Right atrium auricular region (tissue), 2 donors: ENCODE data around the gene P2RX3. TPM values are rescaled to one million over a fixed set of nuclear protein-coding genes. Genes with fewer than 3 reads are reported as not detected.

Experiments
- DNase-seq: peaks from one replicate; pipeline ENCODE4 v3.0.0-alpha.2; 2019; ENCODE audit warnings: low spot score
- H3K27ac ChIP-seq, 2 donors: fragments of 200-600 bp; sonication (generic); 1 replicate in 1 of 2; 2 replicates in 1 of 2; pipeline ENCODE4 v1.5.1; 2016 to 2019
- H3K27me3 ChIP-seq, 2 donors: fragments of 200-600 bp; sonication (generic); one replicate each; pipeline versions ENCODE4 v1.5.1 to v1.6.0; 2017 to 2019
- H3K36me3 ChIP-seq: fragments of 200-600 bp; sonication (generic); one replicate; pipeline ENCODE4 v1.5.1; 2016
- H3K4me1 ChIP-seq, 2 donors: fragments of 200-600 bp; sonication (generic); one replicate each; pipeline versions ENCODE4 v1.5.1 to v1.6.0; 2017 to 2019
- H3K4me3 ChIP-seq, 2 donors: fragments of 200-600 bp; sonication (generic); 1 replicate in 1 of 2; 2 replicates in 1 of 2; pipeline ENCODE4 v1.5.1; 2017 to 2019; ENCODE audit warnings: mild to moderate bottlenecking in 1 of 2, moderate library complexity in 1 of 2
- H3K9me3 ChIP-seq, 2 donors: fragments of 200-600 bp; sonication (generic); one replicate each; pipeline ENCODE4 v1.5.1; 2019
- total RNA-seq, 2 donors: library from RNA; depleted of rRNA; stranded (reverse); fragments of >200 nt; gene quantifications; one replicate each; pipeline ENCODE4 v1.1.0, GENCODE V29; 2016
- TF ChIP-seq, protein P1 (sequence below), 2 donors: fragments of 200-600 bp; sonication (generic); IDR thresholded peaks; one replicate each; pipeline ENCODE4 v1.5.1; 2019; ENCODE audit warnings: antibody characterized with exemption in 2 of 2

P2RX3 gene
- total RNA-seq, 2 donors from 2014 or later = 1.4 TPM; not detected in 1

DNA sequence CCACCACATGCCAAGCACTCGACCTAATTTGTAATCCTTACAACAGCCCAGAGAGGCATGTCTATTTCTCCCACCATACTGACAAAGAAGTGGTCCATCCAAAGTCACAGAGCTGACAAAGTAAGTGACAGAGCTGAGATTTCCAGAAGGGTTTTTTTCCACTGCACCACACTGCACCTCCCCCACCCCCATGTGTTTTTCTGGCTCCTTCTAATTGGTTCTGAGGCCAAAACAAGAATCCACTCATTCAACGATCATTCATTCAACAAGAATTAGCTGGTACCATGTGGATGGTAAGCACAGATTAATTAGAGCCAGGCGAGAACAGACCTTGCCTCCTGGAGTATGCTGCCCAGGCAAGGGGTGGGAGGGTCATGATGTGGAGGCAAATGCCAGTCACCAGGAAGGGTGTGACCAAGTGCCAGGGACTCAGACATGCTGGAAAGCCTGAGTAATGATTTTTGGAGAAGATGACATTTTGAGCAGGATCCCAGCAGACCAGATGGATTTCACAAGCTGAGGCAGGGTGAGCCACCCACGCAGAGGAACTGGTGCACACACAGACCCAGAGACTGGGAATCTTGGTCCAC, 67.2 kb downstream of the P2RX3 start:
- Histone ChIP-seq H3K4me1 (peaks cover 0 to 21% of the 10 kb centered on the region in 2 donors), H3K27ac (peak overlapping the region in 1 of 2 donors; percentile 35)

DNA sequence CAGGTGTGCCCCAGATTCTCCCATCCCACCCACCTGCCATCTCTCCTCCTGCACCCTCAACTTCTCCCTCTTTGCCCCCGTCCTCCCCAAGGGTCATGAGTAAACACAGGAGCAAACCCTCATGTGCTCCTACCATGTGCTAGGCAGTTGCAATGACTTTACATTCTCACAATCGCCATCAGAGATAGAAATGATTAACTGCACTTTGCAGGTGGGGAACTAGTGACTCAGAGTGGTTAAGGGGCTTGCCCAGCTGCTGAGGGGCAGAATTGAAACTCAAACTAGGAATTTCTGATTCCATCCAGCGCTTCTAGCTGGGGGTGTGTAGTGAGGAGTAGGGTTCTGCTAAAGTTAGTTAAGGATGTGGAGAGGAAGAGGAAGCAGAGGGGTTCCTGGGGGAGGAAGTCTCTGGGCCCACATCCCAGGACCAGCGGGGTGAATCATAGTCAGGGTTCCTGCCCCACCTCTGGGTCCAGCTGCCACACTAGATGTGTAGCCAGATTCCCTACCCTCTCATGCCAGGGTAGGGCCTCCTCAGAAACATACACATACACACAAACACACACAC, 68.3 kb downstream of the P2RX3 start:
- peak overlapping the region in 1 of 2 donors; percentile 35 for H3K27ac ChIP-seq
- peaks cover 0 to 21% of the 10 kb centered on the region in 2 donors for H3K4me1 ChIP-seq
- DNase-seq = no peak
- H3K9me3 ChIP-seq = no peaks in the 10 kb centered on the region
- TF ChIP-seq, protein P1, sequence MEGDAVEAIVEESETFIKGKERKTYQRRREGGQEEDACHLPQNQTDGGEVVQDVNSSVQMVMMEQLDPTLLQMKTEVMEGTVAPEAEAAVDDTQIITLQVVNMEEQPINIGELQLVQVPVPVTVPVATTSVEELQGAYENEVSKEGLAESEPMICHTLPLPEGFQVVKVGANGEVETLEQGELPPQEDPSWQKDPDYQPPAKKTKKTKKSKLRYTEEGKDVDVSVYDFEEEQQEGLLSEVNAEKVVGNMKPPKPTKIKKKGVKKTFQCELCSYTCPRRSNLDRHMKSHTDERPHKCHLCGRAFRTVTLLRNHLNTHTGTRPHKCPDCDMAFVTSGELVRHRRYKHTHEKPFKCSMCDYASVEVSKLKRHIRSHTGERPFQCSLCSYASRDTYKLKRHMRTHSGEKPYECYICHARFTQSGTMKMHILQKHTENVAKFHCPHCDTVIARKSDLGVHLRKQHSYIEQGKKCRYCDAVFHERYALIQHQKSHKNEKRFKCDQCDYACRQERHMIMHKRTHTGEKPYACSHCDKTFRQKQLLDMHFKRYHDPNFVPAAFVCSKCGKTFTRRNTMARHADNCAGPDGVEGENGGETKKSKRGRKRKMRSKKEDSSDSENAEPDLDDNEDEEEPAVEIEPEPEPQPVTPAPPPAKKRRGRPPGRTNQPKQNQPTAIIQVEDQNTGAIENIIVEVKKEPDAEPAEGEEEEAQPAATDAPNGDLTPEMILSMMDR (IDR thresholded peaks at IDR 0.05) = no peak
- H3K36me3 ChIP-seq = peaks cover 46% of the 10 kb centered on the region
- H3K4me3 ChIP-seq = no peak overlapping the region
- no peaks in the 10 kb centered on the region for H3K27me3 ChIP-seq

More for the DNA sequence above, 67.2 kb downstream of the P2RX3 start:
- peaks cover 36% of the 10 kb centered on the region for H3K36me3 ChIP-seq
- peak; percentile 61 for DNase-seq
- no peaks in the 10 kb centered on the region for H3K27me3 ChIP-seq
- no peak overlapping the region for H3K4me3 ChIP-seq
- no peaks in the 10 kb centered on the region for H3K9me3 ChIP-seq
- TF ChIP-seq, protein P1 (IDR thresholded peaks at IDR 0.05) = no peak

DNA sequence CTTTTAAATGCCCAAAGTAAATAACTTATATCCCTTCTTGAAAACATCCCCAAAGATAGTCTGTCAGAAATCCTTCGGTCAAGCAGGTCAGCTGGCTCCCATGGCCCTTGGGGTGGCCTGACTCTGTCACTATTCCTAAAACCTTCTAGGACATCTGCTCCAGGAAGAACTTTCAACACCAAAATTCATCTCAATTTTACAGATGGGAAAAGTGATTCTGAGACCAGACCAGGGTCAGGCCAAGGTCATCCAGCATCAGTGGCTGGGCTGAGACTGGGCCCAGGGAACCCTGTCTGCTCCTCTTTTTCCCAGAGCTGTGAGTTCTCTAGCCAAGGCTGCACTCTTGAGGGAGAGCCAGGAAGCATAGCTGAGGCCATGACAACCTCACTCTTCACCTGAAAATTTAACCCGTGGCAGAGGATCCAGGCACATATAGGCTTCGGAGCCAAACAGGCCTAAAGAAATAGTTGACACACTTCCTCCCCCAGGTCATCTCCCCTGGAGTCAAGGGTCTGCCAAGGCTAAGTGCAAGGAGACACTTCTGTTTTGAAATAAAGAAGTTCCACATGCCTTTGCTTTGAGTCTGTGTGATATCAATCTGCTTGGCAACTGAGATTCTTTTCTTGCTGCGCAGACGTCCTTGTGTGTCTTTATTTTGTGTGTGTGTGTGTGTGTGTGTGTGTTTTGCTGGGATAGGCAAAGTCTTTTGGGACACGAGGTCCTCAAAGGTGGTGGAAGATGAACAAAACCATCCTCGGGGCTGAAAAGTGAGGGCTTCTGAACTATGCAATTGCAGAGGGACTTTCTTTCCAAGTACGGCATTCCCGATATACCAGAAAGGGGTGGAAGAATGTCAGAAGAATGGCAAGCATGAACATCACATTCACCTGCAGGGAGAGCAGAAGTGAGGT, 69.1 kb downstream of the P2RX3 start:
- Histone ChIP-seq H3K9me3 (no peaks in the 10 kb centered on the region), H3K27me3 (no peaks in the 10 kb centered on the region), H3K4me1 (peaks cover 0 to 21% of the 10 kb centered on the region in 2 donors), H3K4me3 (no peak overlapping the region), H3K36me3 (peaks cover 51% of the 10 kb centered on the region), H3K27ac (peak overlapping the region; percentile 35 to 39)
- TF ChIP-seq, protein P1 (IDR thresholded peaks at IDR 0.05) = no peak
- no peak for DNase-seq

DNA sequence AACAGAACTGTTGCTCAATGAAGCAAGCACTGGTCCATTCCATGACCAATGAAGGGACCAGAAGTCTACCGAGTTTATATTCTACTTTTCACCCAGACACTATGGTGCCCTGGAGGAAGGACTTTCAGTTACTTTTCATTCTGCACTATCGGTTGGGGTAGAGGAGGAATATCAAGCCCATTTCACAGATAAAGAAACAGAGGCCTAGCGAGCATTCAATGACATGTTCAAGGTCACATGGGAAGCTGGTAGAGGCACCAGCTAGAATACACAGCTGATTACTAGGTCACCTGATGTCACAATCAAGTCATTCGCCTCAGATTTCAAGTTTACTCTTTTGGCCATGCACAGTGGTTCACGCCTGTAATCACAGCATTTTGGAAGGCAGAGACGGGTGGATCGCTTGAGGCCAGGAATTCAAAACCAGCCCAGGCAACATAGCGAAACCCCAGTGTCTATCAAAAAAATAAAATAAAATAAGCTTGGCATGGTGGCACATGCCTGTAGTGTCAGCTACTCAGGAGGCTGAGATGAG, 69.9 kb downstream of the P2RX3 start:
- H3K36me3 ChIP-seq = peaks cover 55% of the 10 kb centered on the region
- no peaks in the 10 kb centered on the region for H3K27me3 ChIP-seq
- peaks cover 0 to 21% of the 10 kb centered on the region in 2 donors for H3K4me1 ChIP-seq
- H3K4me3 ChIP-seq = no peak overlapping the region
- no peak for DNase-seq
- H3K9me3 ChIP-seq = no peaks in the 10 kb centered on the region
- H3K27ac ChIP-seq = no peak overlapping the region
- TF ChIP-seq, protein P1 (IDR thresholded peaks at IDR 0.05) = no peak

DNA sequence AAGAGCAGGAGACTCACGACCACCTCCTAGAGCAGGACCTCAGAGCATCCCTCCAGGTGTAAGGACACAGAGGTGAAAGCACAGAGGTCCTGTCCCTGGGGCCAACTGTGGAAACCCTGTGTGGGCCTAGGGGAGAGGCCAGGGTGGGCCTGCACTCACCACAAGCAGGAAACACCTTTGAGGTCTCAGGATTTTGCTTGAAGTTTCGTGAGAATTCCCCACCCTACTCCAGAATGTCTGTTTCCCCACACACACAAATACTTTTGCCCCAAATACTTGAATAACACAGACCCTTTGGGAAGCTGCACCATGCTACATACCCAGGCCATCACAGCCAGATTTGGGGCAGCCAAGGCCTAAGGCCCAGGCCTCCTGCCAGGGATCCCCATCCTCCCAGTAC, 70.6 kb downstream of the P2RX3 start:
- no peak for DNase-seq
- Histone ChIP-seq H3K27me3 (no peaks in the 10 kb centered on the region), H3K9me3 (no peaks in the 10 kb centered on the region), H3K27ac (no peak overlapping the region), H3K36me3 (peaks cover 63% of the 10 kb centered on the region), H3K4me1 (peaks cover 0 to 27% of the 10 kb centered on the region in 2 donors), H3K4me3 (no peak overlapping the region)
- TF ChIP-seq, protein P1 (IDR thresholded peaks at IDR 0.05) = no peak
